PC-9 (cell line): Measurements from ENCODE around the gene SHROOM3. TPM values are rescaled to one million over a fixed set of nuclear protein-coding genes. Genes with fewer than 3 reads are reported as not detected.

Experiments used
- BruUV-seq: library from RNA; stranded (reverse); fragments of 400-500 nt; replicated peaks from 2 replicates; lab custom pipeline; 2021; lab: Mats Ljungman, UMichigan
- CTCF ChIA-PET: fragments of 300-600 bp; sonication (Branson Sonifier 250); formaldehyde crosslinking; loops from one replicate; lab custom pipeline; 2022; ENCODE audit warnings: antibody characterized with exemption; lab: Charles Lee
- POLR2A ChIA-PET: fragments of 300-600 bp; sonication (Branson Sonifier 250); formaldehyde crosslinking; loops from one replicate; lab custom pipeline; 2022; ENCODE audit warnings: antibody characterized with exemption; ENCODE audit not compliant: unreplicated experiment; lab: Charles Lee
- DNase-seq, 2 experiments: peaks; one replicate each; pipeline versions ENCODE4 v3.0.0 to v3.0.0-alpha.2; 2015 to 2022; ENCODE audit warnings: mixed read lengths in 1 of 2
- H2AFZ ChIP-seq: fragments of 200-600 bp; sonication (generic); 2 replicates; pipeline ENCODE4 v1.8.1; 2017; ENCODE audit warnings: antibody characterized with exemption
- H3F3A ChIP-seq: fragments of 200-600 bp; sonication (generic); 2 replicates; pipeline ENCODE4 v1.8.1; 2017; ENCODE audit warnings: antibody characterized with exemption, mild to moderate bottlenecking, low read depth; ENCODE audit not compliant: insufficient read depth
- H3K27ac ChIP-seq: fragments of 200-600 bp; sonication (generic); 2 replicates; pipeline ENCODE4 v1.6.1; 2016; ENCODE audit warnings: mixed run types
- H3K27me3 ChIP-seq: fragments of 200-600 bp; sonication (generic); 2 replicates; pipeline ENCODE4 v1.6.1; 2016; ENCODE audit warnings: low read depth, mixed run types; ENCODE audit not compliant: insufficient read depth
- H3K36me3 ChIP-seq: fragments of 200-600 bp; sonication (generic); 2 replicates; pipeline ENCODE4 v1.6.1; 2016; ENCODE audit warnings: low read depth, mixed run types
- H3K4me1 ChIP-seq: fragments of 200-600 bp; sonication (generic); replicated peaks from 2 replicates; pipeline ENCODE4 v1.6.1; 2016; ENCODE audit warnings: mixed run types; ENCODE audit not compliant: insufficient read depth
- H3K4me2 ChIP-seq: fragments of 200-600 bp; sonication (generic); 2 replicates; pipeline ENCODE4 v1.6.1; 2017; ENCODE audit warnings: mixed run types
- H3K4me3 ChIP-seq: fragments of 200-600 bp; sonication (generic); 2 replicates; pipeline ENCODE4 v1.6.1; 2016; ENCODE audit warnings: mixed run types
- H3K79me2 ChIP-seq: fragments of 200-600 bp; sonication (generic); 2 replicates; pipeline ENCODE4 v1.6.1; 2017; ENCODE audit warnings: low read depth, mixed run types
- H3K9me2 ChIP-seq: fragments of 200-600 bp; sonication (generic); 2 replicates; pipeline ENCODE4 v1.8.1; 2017; ENCODE audit warnings: mild to moderate bottlenecking; ENCODE audit not compliant: insufficient read depth
- H3K9me3 ChIP-seq: fragments of 200-600 bp; sonication (generic); 2 replicates; pipeline ENCODE4 v1.8.1; 2016; ENCODE audit warnings: low read depth; ENCODE audit not compliant: insufficient read depth
- H4K20me1 ChIP-seq: fragments of 200-600 bp; sonication (generic); 2 replicates; pipeline ENCODE4 v1.8.1; 2017; ENCODE audit not compliant: insufficient read depth
- CTCF ChIP-seq: fragments of 200-600 bp; sonication (generic); conservative IDR thresholded peaks from 2 replicates; pipeline ENCODE4 v1.6.1; 2017; ENCODE audit warnings: mixed run types, antibody characterized with exemption, mild to moderate bottlenecking, moderate library complexity
- EZH2 ChIP-seq: fragments of 200-600 bp; sonication (generic); IDR thresholded peaks from 2 replicates; pipeline ENCODE4 v1.8.0; 2017; ENCODE audit warnings: antibody characterized with exemption, low read depth
- intact Hi-C: fragments of 100-400 bp; cut with micrococcal nuclease; formaldehyde crosslinking; loops from one replicate; pipeline ENCODE4 v1.10.0; 2022; ENCODE audit not compliant: unreplicated experiment
- total RNA-seq: library from RNA; stranded (reverse); gene quantifications from 2 replicates; pipeline ENCODE4 v1.2.3, GENCODE V29; 2021

Gene SHROOM3
- total RNA-seq, 1 experiment from 2014 or later = 44.3 TPM

DNA sequence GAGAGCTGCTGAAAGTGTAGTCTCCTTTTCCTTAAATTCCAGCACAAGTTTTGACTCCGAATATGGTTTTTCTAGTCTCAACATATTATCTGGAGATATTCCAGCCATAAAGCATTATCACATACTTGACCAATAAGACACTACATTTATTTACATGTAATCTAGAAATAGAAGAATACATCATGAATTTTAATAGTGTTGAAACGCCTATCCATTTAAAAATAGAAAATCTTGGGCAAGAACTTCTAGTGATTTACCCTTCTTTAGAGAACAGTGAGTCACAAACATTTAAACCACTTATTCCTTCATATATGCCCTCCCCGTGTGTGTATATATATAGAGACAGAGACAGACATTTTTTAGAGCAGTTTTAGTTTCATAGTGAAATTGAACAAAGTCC is 301.4 kb downstream of the SHROOM3 start:
- Histone ChIP-seq H2AFZ (no peak overlapping the region), H3K27me3 (no peaks in the 10 kb centered on the region), H4K20me1 (no peaks in the 10 kb centered on the region), H3K27ac (no peak overlapping the region), H3F3A (peaks cover 5% of the 10 kb centered on the region; the same call in 1 of the 2 replicates), H3K9me3 (no peaks in the 10 kb centered on the region), H3K4me1 (peaks cover 3% of the 10 kb centered on the region; the same call in 1 of the 2 replicates), H3K79me2 (0 out of 2 replicates have a peak, but pooled peaks cover 17% of the 10 kb centered on the region), H3K4me2 (no peak overlapping the region), H3K9me2 (no peaks in the 10 kb centered on the region), H3K36me3 (peaks cover 4% of the 10 kb centered on the region; the same call in 1 of the 2 replicates), H3K4me3 (no peak overlapping the region)
- DNase-seq = no peak
- ChIA-PET CTCF (no interaction called here), POLR2A (no interaction called here)
- intact Hi-C loops = no loop called here
- no TSS peak for BruUV-seq
- TF ChIP-seq EZH2 (no peak), CTCF (no peak)

GRCh38 chr4:76737180-76737579 is 302.2 kb downstream of the SHROOM3 start:
- POLR2A ChIA-PET = no interaction called here
- H3K4me2 ChIP-seq = no peak overlapping the region

GRCh38 chr4:76737771-76738085 is 302.7 kb downstream of the SHROOM3 start:
- peaks cover 3% of the 10 kb centered on the region; the same call in 1 of the 2 replicates for H3K4me1 ChIP-seq
- BruUV-seq = no TSS peak
- intact Hi-C loops = no loop called here

More at GRCh38 chr4:76737180-76737579, 302.2 kb downstream of the SHROOM3 start:
- BruUV-seq = no TSS peak
- H4K20me1 ChIP-seq = no peaks in the 10 kb centered on the region
- H3K79me2 ChIP-seq = 0 out of 2 replicates have a peak, but pooled peaks cover 17% of the 10 kb centered on the region
- CTCF ChIA-PET = no interaction called here
- no peak overlapping the region for H3K27ac ChIP-seq
- TF ChIP-seq EZH2 (no peak), CTCF (no peak)
- no peak overlapping the region for H3K4me3 ChIP-seq
- no peak for DNase-seq
- intact Hi-C loops = no loop called here
- H2AFZ ChIP-seq = no peak overlapping the region
- H3K36me3 ChIP-seq = no peaks in the 10 kb centered on the region; the same call in 1 of the 2 replicates
- no peaks in the 10 kb centered on the region for H3K9me3 ChIP-seq
- no peaks in the 10 kb centered on the region for H3K9me2 ChIP-seq
- peaks cover 3% of the 10 kb centered on the region; the same call in 1 of the 2 replicates for H3K4me1 ChIP-seq
- no peaks in the 10 kb centered on the region for H3F3A ChIP-seq
- H3K27me3 ChIP-seq = no peaks in the 10 kb centered on the region

More at GRCh38 chr4:76737771-76738085, 302.7 kb downstream of the SHROOM3 start:
- no peak overlapping the region for H3K4me3 ChIP-seq
- no peak overlapping the region for H3K27ac ChIP-seq
- POLR2A ChIA-PET = no interaction called here
- no peaks in the 10 kb centered on the region for H4K20me1 ChIP-seq
- no peak overlapping the region for H3K4me2 ChIP-seq
- DNase-seq = no peak
- 0 out of 2 replicates have a peak, but pooled peaks cover 17% of the 10 kb centered on the region for H3K79me2 ChIP-seq
- no peaks in the 10 kb centered on the region for H3F3A ChIP-seq
- CTCF ChIA-PET = no interaction called here
- H3K27me3 ChIP-seq = no peaks in the 10 kb centered on the region
- no peaks in the 10 kb centered on the region for H3K9me2 ChIP-seq
- TF ChIP-seq EZH2 = no peak
- no peak for TF ChIP-seq CTCF
- no peaks in the 10 kb centered on the region for H3K9me3 ChIP-seq
- H3K36me3 ChIP-seq = no peaks in the 10 kb centered on the region; the same call in 1 of the 2 replicates
- H2AFZ ChIP-seq = no peak overlapping the region
